ENCODE measurements around the gene FKBP6. TPM values are rescaled to one million over a fixed set of nuclear protein-coding genes. Genes with fewer than 3 reads are reported as not detected.
"Not testable (repeated sequence)": the region's sequence is repeated elsewhere in the genome, so short reads cannot be mapped to it uniquely, and the experiment has no call there.

Gene FKBP6
- total RNA-seq, 1 donor from 2014 or later: not detected

DNA sequence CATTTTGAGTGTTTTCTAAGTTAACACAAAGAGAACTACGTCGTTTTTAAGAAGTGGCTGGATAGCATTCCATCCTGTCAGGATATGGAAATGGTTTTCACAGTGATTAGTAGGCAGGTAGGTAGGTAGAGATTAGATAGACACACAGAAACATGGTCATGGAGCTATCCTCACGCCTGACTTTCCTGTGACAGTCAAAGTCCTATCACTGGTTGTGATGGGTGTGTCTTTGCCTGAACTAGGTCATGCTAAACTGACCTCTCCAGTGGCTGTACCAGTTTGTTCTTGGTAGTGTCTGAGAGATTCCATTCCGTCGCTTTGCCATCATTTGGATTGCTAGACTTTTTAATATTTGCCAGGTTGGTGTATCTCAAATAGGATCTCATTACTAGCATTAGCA, 28.2 kb downstream of the FKBP6 start:
- DNase-seq (ENCODE audit: low spot score): no peak

DNA sequence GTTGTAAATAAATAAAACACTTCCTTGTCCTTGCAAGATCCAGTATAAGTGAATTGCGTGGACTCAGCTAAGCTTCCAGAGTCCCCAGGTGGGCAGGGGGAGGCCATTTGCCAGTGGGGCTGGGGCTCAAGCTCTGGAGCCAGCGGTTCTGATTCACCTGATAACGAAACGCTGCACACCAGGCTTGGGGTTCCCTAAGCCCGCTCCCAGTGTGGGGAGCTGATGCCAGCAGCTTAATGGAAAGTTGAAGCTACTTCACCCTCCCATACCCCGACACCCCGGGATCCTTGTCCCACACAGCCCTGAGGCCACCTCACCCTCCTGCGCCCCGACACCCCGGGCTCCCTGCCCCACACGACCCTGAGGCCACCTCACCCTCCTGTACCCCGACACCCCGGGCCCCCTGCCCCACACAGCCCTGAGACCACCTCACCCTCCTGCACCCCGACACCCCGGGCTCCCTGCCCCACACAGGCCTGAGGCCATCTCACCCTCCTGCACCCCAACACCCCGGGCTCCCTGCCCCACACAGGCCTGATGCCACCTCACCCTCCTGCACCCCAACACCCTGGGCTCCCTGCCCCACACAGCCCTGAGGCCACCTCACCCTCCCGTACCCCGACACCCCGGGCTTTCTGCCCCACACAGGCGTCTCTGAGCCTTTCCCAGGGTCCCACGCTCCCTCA, 30.8 kb downstream of the FKBP6 start:
- no peak for DNase-seq (ENCODE audit: low spot score)

DNA sequence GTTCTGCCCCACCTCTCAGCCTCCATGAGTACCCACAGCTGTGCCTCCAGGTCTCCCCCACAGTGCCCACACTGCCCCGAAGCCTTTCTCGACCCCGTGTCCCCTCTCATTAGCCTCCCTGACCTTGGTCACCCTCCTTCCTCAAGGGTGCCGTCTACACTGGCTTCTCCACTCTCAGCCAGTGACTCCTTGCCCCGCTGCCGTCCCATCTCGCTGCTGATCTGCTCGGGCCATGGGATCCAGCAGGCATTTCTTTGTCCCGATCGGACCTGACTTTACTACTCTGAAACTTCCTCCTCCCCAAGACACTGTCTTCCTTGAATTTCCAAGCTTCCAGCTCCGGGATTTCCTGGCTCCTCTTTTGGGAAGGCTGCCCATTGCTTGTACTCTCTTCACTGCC, 31.3 kb downstream of the FKBP6 start:
- DNase-seq (ENCODE audit: low spot score): no peak

DNA sequence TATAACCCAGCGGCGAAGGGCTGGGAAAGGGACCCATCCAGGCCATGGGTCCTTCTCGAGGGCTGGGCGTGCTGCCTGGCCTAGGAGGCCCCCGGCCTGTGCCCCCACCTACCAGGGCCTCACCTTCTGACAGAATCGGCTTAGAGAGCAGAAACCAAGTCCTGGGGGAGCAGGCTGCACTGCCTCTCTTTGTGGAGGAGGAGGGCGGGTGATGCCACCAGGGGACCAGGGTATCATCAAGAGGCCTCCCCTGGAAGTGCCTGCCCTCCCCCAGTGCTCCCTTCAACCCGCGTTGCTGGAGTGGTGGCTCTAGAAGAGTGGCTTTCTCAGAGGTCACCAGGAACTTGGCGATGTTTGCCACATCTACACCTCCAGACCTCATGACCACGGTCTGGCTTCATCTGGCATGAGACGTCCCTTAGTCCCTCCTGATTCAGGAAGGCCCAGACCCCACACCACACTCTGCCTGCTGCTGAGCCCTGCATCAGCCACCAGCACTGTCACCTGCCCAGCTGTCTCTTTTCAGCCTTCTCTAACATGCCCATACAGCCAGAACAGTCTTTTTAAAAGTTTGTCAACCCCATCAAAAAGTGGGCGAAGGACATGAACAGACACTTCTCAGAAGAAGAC, 31.9 kb downstream of the FKBP6 start:
- no peak for DNase-seq (ENCODE audit: low spot score)

DNA sequence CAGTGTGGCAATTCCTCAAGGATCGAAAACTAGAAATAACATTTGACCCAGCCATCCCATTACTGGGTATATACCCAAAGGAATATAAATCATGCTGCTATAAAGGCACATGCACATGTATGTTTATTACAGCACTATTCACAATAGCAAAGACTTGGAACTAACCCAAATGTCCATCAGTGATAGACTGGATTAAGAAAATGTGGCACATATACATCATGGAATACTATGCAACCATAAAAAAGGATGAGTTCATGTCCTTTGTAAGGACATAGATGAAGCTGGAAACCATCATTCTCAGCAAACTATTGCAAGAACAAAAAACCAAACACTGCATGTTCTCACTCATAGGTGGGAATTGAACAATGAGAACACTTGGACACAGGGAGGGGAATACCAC, 32.6 kb downstream of the FKBP6 start:
- not testable (repeated sequence) for DNase-seq (ENCODE audit: low spot score)

DNA sequence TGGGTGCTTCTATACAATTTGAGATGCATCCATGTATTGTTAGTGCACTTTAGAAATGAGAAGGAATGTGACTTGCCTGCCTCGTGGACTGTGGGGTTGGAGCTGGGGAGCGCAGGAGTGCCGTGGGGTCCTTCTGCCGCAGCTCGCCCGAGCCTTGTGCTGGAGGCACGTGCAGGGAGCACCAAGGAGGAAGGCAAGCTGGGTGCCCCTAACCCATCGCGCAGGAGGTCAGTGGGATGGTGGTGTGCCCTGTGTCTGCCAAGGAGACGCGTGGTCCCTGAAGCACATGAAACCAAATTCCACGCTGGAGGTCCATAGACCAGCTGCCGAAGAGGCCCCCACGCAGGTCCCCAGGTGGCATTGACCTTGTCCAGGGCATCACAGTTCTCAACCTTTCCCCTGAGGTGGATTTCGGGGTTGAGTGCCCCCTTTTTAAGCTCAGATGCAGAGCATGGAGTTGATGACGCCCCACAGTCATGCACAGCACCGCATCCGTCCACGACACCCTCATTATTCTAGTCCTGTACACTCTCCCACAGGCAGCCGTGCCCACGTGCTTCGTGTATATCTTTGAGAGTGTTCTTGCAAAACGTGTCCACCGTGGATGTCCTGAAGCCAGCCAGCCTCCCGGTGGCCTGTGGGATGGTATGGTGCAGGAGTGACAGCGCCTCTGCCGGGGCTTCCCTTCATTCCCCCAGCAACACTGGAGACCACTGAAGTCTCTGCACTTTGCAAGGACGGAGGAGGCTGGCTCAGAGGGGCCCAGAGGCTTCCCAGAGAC, 35.5 kb downstream of the FKBP6 start:
- DNase-seq (ENCODE audit: low spot score): no peak

DNA sequence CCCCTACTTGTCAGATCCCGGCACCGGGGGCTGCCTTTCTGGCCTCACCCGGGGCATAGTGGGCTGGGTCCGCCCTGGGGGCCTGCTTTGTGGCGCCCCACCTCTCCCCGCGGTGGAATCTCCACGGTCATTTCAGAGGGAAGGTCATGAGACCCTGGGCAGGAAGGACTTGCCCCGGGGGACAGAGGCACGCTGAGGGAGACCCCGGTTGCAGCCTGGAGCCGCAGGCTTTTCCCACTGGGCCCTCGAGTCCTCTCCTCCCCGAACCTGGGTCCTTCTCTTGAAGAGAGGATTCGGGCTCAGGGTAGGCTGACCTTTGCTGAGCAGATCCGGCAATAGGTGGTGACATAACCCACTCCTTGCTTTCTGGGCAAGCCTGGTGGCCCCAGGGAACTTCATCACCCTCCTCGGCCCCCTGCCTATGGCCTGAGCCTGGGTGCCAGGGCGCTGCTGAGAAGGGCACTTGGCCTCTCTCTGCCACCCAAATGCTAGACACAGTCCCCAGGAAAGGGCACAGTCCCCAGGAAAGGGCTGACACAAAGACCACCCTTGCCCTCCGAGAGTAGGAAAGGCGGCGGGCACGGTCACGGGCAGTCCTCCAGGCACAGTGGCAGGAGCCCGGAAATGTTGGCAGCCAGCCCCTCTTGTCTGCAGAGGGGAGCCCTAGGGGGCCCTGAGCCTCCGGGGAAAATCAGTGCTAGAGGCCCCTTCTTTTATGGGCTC, 36.2 kb downstream of the FKBP6 start:
- no peak for DNase-seq (ENCODE audit: low spot score)

DNA sequence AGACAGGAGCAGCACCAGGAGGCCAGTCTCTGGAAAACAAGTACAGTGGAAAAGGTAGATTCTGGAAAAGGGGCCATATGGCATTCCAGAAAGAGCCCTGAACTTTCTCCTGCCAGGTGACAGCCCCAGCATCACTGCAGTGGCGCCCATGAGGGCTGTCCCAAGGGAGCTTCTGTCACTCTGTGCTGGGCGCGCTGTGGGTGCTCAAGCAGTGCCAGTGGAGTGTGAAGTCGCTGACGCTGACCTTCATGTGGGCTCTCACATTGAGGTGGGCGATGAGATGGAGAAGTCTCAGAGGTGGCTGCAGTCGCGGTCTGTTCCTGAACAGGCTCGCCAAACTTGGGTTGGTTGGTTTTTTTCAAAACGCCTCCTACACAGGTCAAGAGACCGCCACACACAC, 38.2 kb downstream of the FKBP6 start:
- DNase-seq (ENCODE audit: low spot score): no peak

DNA sequence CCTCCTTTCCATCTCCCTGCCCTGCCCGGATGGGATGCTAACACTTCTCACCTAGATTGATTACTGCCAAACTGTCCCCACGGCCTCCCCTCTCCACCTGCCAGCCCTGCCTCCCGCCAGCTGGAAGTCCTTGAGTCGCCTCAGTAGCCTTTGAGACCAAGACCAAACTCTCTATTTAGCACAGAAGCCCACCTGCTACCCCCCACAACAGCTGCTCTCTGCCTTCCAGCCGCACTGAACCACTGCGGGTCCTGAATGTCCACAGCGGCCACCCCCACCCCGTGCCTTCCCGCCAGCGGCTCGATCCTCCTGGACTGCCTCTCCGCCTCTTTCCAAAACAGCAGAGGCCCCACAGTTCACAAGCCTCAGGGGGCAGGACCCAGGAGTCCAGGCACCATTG, 39.0 kb downstream of the FKBP6 start:
- DNase-seq (ENCODE audit: low spot score): no peak

DNA sequence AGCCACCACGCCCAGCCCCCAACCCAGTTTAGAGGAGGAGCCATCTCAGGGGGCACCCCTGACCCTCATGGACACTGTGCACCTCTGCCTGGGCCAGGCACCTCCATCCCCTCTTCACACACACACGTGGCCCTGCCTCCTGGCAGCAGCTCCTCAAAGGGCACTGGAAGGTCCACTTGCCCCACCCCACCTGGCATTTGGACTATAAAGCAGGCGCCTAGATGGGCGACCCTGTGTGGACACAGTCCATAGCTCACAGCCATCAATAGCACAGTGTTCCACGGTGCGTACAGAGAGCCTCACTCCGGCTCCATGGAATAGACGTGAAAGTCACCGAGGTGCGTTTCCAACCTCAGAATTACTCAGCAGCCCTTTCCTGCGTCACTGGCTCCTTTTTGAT, 41.0 kb downstream of the FKBP6 start:
- DNase-seq (ENCODE audit: low spot score): no peak

DNA sequence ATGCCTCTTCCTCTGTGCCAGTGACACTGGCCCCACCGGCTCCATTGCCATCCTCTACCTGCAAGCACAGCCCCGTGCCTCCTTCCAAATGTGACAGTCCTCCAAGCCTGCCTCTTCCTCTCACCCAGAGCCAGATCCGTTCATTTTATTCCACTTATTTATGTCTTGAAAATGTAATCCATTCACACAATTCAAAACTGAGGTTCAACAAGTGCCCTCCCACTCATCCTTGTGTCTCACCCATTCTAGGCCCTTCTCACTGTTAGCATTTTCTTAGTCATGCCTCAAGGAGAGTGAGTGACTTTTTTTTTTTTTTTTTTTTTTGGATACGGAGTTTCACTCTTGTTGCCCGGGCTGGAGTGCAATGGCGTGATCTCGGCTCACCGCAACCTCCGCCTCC, 41.7 kb downstream of the FKBP6 start:
- no peak for DNase-seq (ENCODE audit: low spot score)

DNA sequence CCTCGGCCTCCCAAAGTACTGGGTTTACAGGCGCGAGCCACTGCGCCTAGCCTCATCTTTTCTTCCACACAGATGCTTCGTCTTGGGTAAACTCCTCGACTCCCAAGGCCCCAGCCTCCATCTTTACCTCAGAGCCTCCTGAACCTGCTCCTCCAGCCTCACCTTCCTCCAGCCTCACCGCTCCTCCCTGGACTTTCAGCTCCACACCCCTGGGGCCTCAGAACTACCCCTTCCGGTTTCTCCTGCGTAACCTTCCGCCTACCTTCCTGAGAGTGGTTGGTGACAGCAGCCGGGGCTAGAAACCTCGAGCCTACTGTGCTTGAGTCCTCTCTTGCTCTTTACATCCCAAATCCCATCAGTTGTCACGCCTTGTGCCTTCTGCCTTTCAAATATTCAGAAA, 45.8 kb downstream of the FKBP6 start:
- no peak for DNase-seq (ENCODE audit: low spot score)

DNA sequence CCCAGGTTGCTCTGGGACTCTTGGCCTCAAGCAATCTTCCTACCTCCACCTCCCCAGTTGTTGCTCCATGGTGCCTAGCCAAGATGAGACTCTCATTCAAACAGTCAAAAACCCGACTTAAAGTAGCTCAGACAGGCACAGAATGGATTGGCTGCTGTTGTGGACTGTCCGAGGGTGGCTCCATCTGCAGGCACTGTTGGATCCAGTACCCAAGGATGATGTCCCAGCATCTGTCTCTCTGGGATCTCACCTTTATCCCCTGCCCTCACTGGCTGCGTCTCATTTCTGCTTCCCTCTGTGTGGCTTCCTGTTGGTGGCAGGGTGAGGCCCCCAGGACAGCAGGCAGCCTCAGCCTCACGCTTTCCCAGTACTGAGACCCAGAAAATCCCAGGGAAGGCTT, 48.3 kb downstream of the FKBP6 start:
- not testable (repeated sequence) for DNase-seq (ENCODE audit: low spot score)

DNA sequence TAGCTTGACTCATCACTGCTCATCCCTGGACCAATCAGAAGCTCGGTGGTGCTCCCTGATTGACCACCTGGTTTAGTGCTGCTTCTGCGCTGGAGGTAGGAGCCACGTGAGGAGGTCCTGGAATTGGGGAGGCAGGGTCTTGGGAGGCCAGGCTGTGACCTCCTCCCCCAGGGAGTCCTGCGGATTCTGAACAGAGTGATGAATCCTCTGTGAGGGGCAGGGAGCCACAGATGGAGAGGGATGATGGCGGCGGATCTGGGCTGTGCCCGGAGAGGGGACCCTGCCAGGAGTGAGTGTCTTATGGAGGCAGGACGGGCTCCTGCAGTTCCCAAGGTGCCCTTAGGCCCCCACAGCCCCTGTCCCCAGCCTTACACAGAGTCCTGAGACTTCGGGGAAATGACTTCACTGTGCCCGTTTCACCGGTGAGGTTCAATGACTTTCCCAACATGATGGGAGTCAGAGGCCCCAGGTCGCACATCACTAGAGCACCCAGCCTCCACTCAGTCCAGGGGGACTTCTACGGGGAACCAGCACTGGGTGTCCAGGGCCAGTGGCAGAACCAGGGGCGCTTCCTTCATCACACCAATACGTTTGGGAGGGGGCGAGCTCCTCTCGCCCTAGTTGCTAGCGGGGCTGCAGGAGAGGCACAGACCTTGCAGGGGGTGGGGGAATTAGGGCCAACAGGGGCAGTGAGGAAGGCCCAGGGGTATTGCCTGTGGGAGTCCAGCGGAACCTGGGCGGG, 48.9 kb downstream of the FKBP6 start:
- DNase-seq (ENCODE audit: low spot score): no peak

DNA sequence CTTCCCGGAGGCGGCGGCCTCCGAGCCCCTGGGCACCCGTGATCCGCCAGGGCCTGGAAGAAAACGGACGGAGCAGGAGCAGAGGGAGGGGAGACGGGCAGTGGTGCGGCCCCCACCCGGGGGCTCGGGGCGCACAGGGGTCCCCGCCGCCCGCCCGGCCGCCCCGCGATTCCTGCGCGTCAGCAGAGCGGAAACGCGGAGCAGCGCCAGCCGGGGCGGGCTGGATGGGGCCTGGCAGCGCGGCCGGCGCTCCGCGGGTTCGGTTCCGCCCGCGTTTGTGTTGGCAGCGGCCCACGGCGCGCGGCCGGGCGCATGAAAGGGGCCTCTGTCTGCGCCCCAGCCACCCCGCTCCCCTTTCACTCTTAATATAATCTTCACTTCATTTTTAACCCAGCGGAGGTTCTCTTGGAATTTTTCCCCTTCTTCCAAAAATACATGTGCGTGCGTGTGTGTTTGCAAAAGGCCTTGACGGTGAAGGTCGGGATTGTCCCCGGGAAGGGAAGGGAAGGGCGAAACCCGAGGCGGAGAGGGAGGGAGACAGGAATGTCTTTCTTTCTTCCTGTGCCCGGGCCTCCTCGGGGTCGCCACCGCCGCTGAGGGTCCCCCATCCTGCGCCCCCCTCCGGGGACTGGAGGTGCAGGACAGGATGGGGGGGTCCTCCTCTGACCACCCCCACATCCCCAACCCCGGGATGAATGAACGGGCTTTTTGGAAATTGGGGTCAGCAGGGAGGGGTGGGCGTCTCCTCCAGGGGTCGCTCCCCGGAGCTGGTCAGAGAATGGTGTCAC, 49.6 kb downstream of the FKBP6 start:
- not testable (repeated sequence) for DNase-seq (ENCODE audit: low spot score)

DNA sequence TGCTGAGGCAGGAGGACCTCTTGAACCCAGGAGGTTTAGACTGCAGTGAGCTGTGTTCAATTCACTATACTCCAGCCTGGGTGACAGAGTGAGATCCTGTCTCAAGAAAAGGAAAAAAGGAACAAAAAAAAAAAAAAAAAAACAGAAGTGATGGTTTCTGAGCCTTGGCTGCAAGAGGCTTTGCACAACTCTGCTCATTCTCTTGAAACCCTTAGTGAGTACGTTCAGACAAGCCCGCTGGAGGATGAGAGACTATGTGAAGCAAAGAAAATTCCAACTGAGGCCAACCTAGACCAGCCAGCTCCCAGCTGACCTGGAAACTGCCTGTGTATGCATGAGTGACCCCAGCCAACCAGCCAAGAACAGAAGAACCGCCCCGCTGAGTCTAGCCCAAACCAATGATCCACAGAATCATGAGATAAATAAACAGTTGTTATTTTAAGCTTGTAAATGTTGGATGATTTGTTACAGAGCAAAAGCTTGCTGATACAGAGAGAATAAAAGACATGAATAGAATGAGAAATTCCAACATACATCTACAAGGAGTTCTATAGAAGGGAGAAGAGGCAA, 55.1 kb downstream of the FKBP6 start:
- no peak for DNase-seq (ENCODE audit: low spot score)

DNA sequence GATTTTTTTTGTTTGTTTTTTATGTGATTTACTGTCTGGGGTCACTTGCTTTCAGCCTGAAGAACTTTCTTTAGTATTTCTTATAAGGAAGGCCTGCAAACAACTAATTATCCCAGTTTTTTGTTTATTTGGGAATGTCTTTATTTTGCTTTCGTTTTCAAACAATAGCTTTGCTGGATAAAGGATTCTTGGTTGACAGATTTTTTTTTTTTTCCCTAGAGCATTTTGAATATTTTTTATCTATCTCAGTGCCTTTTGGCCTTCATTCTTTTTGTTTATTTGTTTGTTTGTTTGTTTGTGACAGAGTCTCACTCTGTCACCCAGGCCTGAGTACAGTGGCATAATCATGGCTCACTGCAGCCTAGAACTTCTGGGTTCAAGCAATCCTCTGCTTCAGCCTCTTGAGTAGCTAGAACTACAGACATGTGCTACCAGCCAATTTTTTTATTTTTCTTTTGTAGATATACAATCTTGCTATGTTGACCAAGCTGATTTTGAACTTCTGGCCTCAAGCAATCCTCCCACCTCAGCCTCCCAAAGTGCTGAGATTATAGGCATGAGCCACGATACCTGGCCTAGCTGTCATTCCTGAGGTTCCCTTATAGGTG, 59.4 kb downstream of the FKBP6 start:
- no peak for DNase-seq (ENCODE audit: low spot score)

DNA sequence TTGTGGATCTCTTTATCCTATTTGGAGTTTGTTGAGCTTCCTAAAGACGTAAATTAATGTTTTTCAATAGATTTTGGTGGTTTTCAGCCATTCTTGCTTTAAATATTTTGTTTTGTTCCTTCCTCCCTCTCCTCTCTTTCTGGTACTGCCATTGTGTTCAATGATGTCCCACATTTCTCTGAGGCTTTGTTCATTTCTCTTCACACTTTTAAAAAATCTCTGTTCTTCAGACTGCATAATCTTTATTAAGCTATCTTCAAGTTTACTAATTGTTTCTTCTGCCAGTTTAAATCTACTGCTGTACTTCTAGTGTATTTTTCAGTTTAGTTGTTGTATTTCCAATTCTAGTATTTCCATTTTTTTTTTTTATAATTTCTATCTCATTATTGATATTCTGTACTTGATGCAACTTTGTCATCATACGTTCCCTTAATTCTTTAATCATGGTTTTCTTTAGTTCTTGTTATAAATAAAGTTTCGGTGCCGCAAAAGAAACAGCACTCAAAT, 60.0 kb downstream of the FKBP6 start:
- no peak for DNase-seq (ENCODE audit: low spot score)

DNA sequence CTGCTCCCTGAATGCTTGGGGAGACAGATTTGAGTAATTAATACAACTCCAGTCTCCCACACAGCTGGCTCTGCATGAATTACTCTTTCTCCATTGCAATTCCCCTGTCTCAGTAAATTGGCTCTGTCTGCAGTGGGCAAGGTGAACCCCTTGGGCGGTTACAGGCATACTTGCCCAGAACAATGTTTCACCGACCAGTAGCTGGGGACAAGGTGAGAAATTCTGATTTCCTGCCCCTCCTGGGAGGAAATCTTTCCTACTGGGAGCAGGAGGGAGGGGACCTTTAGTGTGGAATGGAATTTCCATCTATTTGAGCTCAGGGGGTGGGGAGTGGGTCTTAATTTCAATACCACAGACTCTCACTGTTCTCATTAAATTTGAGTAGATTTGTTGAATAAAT, 63.4 kb downstream of the FKBP6 start:
- DNase-seq (ENCODE audit: low spot score): no peak

DNA sequence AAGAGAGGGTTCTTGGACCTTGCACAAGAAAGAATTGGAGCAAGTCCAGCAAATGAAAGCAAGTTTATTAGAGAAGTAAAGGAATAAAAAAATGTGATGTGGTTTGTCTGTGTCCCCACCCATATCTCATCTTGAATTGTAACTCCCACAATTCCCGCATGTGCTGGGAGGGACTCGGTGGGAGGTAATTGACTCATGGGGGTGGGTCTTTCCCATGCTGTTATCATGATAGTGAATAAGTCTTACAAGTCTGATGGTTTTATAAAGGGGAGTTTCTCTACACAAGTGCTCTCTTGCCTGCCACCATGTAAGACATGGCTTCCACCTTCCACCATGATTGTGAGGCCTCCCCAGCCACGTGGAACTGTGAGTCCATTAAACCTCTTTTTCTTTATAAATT, 66.5 kb downstream of the FKBP6 start:
- DNase-seq (ENCODE audit: low spot score): no peak
